ENCODE results near the gene ZBTB40. TPM values are rescaled to one million over a fixed set of nuclear protein-coding genes. Genes with fewer than 3 reads are reported as not detected.

The ZBTB40 gene
- total and polyA plus RNA-seq, 9 of the 15 experiments (the other 6 are each of a cell fraction or from before 2014, with no cell fraction given), result 2.6 to 26.0 (median 18.8) TPM

GRCh38 chr1:22406722-22407495 lies 44.7 kb upstream of the ZBTB40 start (continued):
- TF ChIP-seq ZNF395 (CRISPR knock-in tag; IDR thresholded peaks at IDR 0.05), result no peak
- TF ChIP-seq ARID3A (IDR thresholded peaks at IDR 0.05; ENCODE audit: borderline replicate concordance, low read depth, low read length), result no peak
- TF ChIP-seq RBM14 (IDR thresholded peaks at IDR 0.05; ENCODE audit: borderline replicate concordance, insufficient read depth, low read depth, low read length), result no peak
- TF ChIP-seq EP300 (IDR thresholded peaks at IDR 0.05; ENCODE audit: low read length), result no peak

DNA sequence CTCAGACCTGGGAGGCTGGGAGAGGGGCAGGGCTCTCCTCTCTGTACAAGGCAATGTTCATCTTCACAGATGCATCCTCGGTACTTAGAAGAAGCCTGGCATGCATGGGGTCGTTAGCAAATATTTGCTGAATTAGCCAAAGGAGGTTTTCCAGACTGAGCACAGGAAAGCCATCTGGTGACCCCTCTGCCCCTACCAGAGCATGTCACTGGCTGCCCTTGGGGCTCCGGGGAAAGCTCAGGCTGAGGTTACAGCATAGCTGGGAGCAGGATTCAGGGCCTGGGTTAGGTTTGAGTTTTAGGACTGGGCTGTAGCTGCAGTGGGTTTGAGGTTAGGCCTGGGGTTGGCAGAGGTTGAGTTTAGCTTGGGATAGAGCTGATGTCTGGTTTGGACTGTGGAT lies 43.4 kb upstream of the ZBTB40 start:
- no peak for DNase-seq (ENCODE audit: extremely low read depth in 1 of 4, low spot score in 3 of 4)
- Histone ChIP-seq H3K79me2 (ENCODE audit: control insufficient read depth, insufficient read depth, low read length) (no peaks in the 10 kb centered on the region), H3K9me1 (ENCODE audit: control insufficient read depth, insufficient read depth, low read length) (no peaks in the 10 kb centered on the region), H2AFZ (ENCODE audit: low read depth, low read length) (no peak overlapping the region), H3K9me3 (replicated peaks; ENCODE audit: control insufficient read depth, insufficient read depth, low read depth, low read length) (no peaks in the 10 kb centered on the region; the same call in 1 of the 2 replicates), H3K9ac (ENCODE audit: insufficient read depth in 1 of 2, low read depth in 2 of 2, low read length in 2 of 2) (0 out of 4 replicates have a peak overlapping the region, but pooled peaks of 1 of the 2 experiments have one; percentile 24), H3K36me3 (ENCODE audit: control insufficient read depth, insufficient read depth, low read length) (no peaks in the 10 kb centered on the region), H3K27me3 (ENCODE audit: control insufficient read depth in 2 of 2, insufficient read depth in 2 of 2, low read length in 2 of 2) (peaks cover 33 to 55% of the 10 kb centered on the region in 2 experiments), H3K4me1 (replicated peaks in 1 of 2; ENCODE audit: control insufficient read depth in 2 of 2, insufficient read depth in 2 of 2, low read length in 2 of 2) (no peaks in the 10 kb centered on the region), H3K4me2 (ENCODE audit: insufficient read depth, low read length) (no peak overlapping the region), H4K20me1 (replicated peaks; ENCODE audit: control insufficient read depth, insufficient read depth, low read length) (peaks cover 5% of the 10 kb centered on the region; the same call in 1 of the 2 replicates), H3K27ac (ENCODE audit: extremely low read depth, low read depth, low read length) (no peak overlapping the region), H3K4me3 (no peak overlapping the region)
- POLR2A ChIA-PET, result interaction anchor here (0.6 to 0.8 kb wide), 5 partner anchors 8 to 206 kb away, joined by 3 to 4 read pairs (median 3); no protein-coding TSS in a partner anchor
- CTCF ChIA-PET (ENCODE audit: low intra/inter-chr PET ratio), result no interaction called here
- intact Hi-C loops (cut with micrococcal nuclease) (no loop called here), in situ Hi-C loops (cut with MboI) (no loop called here)
- no TSS peak for BruUV-seq (replicated peaks)
- WGBS (ENCODE audit: insufficient coverage, low coverage, missing lambda C conversion rate), result 4% methylated on average over 3 of the region's 3 CpGs
- no peak for ATAC-seq
- no peak for FAIRE-seq
- TF ChIP-seq ZNF77 (CRISPR knock-in tag; IDR thresholded peaks at IDR 0.05) (no peak), PTRF (tag; IDR thresholded peaks at IDR 0.05) (no peak), ELF1 (tag; IDR thresholded peaks at IDR 0.05) (no peak), SAFB2 (IDR thresholded peaks at IDR 0.05; ENCODE audit: borderline replicate concordance, low read depth, low read length, severe bottlenecking) (no peak), ZKSCAN8 (CRISPR knock-in tag; IDR thresholded peaks at IDR 0.05) (no peak), ASH1L (IDR thresholded peaks at IDR 0.05; ENCODE audit: borderline replicate concordance, low read depth, partially characterized antibody) (no peak), RBM25 (IDR thresholded peaks at IDR 0.05; ENCODE audit: low read depth, low read length, severe bottlenecking) (no peak), HNRNPK (IDR thresholded peaks at IDR 0.05; ENCODE audit: low read depth, low read length, poor library complexity, severe bottlenecking) (no peak), SP1 (CRISPR knock-in tag; IDR thresholded peaks at IDR 0.05) (no peak), TRIM24 (IDR thresholded peaks at IDR 0.05) (no peak), ELF4 (CRISPR knock-in tag; IDR thresholded peaks at IDR 0.05) (no peak)
- TF ChIP-seq, protein P1, sequence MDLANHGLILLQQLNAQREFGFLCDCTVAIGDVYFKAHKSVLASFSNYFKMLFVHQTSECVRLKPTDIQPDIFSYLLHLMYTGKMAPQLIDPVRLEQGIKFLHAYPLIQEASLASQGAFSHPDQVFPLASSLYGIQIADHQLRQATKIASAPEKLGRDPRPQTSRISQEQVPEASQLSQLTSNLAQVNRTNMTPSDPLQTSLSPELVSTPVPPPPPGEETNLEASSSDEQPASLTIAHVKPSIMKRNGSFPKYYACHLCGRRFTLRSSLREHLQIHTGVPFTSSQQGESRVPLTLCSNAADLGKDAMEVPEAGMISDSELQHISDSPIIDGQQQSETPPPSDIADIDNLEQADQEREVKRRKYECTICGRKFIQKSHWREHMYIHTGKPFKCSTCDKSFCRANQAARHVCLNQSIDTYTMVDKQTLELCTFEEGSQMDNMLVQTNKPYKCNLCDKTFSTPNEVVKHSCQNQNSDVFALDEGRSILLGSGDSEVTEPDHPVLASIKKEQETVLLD (IDR thresholded peaks at IDR 0.05), result no peak

All from K562 (cell line).